Suppressor macrophage treated with lipopolysaccharide for 1 hour (primary cell): ENCODE measurements around the gene RNF115.
A peak's percentile ranks its signal among the peaks of the same experiment; 100 is the strongest.
"Not testable (repeated sequence)": the region's sequence is repeated elsewhere in the genome, so short reads cannot be mapped to it uniquely, and the experiment has no call there.

Source experiments
- DNase-seq, 3 donors: peaks; one replicate each; pipeline ENCODE4 v3.0.0-alpha.2; 2020 to 2022

The RNF115 gene

DNA sequence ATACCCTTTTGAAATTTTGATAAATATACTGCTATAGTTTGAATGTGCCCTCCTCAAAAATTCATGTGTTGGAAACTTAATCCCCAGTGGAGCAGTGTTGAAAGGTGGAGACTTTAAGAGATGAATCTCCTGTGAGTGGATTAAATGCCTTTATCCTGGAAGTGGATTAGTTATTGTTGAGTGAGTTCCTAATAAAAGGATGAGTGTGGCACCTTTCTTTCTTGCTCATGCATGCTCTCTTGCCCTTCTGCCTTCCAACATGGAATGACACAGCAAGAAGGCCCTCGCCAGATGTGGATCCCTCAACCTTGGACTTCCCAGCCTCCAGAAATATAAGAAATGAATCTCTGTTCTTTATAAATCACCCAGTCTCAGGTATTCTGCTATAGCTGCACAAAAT, 52.8 kb downstream of the RNF115 start:
- no peak for DNase-seq

DNA sequence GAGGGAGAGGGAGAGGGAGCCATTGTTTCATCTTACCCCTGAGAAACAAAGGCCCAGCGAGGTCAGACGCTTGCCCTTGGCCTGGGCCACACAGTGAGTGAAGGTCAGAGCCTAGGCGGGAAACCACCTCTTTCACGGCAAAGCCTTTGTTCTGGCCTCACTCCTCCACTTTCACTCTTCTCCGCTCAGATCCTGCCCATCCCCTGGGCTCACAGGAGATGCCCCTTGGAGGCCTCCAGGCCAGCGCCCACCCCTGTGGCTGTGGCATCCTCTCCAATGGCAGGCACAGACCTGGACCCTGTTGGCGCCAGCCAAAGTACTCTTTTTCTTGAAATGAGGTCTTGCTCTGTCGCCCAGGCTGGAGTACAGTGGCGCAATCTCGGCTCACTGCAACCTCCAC, 55.9 kb downstream of the RNF115 start:
- not testable (repeated sequence) for DNase-seq

GRCh38 chr1:145766926-145767325, 57.0 kb downstream of the RNF115 start:
- not testable (repeated sequence) for DNase-seq

- DNase-seq = not testable (repeated sequence)
Measured at GRCh38 chr1:145765585-145766360, 58.1 kb downstream of the RNF115 start.

DNA sequence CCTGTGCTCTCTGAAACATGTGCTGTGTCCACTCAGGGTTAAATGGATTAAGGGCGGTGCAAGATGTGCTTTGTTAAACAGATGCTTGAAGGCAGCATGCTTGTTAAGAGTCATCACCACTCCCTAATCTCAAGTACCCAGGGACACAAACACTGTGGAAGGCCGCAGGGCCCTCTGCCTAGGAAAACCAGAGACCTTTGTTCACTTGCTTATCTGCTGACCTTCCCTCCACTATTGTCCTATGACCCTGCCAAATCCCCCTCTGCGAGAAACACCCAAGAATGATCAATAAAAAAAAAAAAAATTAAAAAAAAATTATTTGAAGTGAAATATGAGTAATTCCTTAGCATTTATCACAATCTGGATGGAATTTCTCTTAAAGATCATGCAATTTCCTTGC, 58.8 kb downstream of the RNF115 start:
- not testable (repeated sequence) for DNase-seq

DNA sequence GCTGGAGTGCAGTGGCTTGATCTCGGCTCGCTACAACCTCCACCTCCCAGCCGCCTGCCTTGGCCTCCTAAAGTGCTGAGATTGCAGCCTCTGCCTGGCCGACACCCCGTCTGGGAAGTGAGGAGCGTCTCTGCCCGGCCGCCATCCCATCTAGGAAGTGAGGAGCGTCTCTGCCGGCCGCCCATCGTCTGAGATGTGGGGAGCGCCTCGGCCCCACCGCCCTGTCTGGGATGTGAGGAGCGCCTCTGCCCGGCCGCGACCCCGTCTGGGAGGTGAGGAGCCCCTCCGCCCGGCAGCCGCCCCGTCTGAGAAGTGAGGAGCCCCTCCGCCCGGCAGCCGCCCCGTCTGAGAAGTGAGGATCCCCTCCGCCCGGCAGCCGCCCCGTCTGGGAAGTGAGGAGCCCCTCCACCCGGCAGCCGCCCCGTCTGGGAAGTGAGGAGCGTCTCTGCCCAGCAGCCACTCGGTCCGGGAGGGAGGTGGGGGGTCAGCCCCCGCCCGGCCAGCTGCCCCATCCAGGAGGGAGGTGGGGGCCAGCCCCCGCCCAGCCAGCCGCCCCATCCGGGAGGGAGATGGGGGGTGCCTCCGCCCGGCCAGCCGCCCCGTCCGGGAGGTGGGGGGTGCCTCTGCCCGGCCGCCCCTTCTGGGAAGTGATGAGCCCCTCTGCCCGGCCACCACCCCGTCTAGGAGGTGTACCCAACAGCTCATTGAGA, 59.5 kb downstream of the RNF115 start:
- DNase-seq = not testable (repeated sequence)

- not testable (repeated sequence) for DNase-seq
Measured at GRCh38 chr1:145762001-145762400, 61.9 kb downstream of the RNF115 start.

- DNase-seq = not testable (repeated sequence)
Measured at GRCh38 chr1:145761498-145761897, 62.4 kb downstream of the RNF115 start.

GRCh38 chr1:145760395-145760949, 63.4 kb downstream of the RNF115 start:
- DNase-seq = not testable (repeated sequence)

- no peak for DNase-seq
Measured at GRCh38 chr1:145759721-145760120, 64.2 kb downstream of the RNF115 start.

DNA sequence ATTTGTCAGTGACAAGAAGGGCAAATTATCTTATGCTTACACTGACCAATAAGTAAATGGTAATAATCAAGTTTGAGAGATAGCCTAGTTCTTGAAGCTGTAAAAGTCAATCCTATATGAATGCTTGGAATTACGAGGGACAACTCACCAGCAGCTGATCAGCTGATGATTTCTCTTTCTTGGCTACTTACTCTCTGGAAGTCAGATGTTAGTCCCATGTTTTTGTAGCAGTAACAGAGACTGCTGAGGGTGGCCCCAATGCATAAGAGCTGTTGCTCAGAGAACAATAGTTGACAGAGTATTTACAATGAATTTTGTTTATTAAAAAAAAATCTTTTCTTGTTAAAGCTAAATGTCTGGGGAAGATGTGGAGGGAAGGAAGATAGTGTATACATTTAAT, 65.3 kb downstream of the RNF115 start:
- no peak for DNase-seq

DNA sequence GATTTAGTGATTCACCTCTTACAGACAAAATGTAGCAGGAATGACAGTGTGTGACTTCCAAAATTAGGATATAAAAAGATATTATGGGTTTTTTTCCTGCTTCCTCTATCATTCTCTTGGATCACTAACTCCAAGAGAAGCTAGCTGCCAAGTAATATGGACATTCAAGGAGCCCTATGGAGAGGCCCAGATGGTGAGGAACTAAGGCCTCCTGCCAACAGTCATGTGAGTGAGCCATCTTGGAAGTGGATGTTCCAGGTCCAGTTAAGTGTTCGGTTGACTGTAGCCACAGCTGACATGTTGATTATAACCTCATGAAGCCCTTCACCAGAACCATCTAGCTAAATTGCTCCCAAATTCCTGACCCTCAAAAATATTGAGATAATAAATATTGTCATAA, 65.8 kb downstream of the RNF115 start:
- DNase-seq = no peak

DNA sequence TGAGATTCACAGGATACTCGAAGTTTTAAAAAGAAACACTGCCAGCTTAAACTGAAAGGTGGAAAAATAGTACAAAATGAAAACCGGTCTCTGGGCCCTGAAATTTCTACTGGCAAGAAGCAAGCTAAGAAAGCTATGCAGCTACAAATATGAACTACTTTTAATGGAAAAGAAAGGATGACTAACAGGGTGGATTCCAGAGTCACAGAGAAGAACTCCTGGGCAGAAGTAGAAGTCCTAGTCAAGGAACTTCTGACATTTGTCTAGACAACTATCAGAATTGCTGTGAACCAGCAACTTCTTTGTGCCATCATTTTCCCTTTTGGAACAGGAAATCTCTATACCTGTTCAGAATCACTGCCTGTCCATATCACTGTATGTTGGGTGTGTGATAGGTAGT, 66.5 kb downstream of the RNF115 start:
- DNase-seq = peak; percentile 31 to 41 (median 39)

DNA sequence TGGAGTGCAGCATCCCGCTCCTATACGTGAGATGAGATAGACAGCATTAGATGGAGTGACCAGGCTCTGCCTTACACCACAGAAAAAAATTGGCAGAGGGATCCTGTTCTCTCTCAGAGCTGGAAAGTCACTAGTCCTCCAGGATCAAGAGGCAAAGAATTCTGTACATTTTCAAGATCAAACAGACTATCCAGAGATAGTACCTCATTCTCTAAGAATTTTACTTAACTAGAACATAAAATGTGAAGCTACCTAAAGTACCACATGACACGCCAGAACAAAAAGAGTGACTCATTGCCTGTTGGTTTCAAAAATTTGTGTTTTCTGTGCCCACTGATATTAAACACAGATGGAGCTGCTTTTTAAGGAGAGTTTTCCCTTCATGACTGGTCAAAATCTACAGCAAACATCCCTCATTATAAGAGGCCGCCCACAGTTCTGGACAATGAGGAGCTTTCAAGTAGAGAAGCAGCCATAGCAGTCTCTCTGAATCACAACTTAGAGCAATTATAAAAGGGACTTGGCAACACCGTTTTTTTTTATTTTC, 72.3 kb downstream of the RNF115 start:
- peak; percentile 67 to 71 (median 71) for DNase-seq

- peak; percentile 51 to 65 (median 60) for DNase-seq
Measured at GRCh38 chr1:145750426-145750825, 73.5 kb downstream of the RNF115 start.

DNA sequence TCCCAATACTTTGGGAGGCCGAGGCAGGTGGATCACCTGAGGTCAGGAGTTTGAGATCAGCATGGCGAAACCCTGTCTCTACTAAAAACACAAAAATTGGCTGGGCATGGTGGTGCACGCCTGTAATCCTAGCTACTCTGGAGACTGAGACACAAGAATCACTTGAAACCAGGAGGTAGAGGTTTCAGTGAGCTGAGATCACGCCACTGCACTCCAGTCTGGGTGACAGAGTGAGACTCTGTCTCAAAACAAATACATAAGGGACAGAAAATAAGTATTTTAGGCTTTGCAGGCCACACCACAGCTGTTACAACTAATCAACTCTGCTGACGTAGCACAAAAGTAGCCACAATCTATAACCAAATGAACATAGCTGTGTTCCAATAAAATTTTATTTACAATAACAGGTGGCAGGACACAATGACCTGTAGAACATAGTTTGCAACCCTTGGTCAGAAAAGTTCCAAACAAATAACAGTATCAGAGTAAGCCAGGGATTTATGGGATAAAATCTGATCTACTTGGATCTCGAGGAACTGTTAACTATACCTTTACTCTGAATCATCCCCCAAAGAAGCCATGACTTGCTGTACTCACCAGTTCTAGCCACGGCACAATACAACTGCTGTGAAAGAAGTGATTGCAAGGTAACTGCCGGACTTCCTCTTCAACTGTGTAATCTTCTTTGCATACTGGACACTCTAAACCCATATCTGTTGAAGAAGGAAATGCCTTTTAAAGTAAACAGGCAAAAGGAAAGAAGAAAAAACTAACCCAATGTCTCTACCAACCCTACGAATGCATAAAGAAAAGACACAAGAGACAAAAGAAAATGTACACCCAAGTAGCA, 76.3 kb downstream of the RNF115 start:
- no peak for DNase-seq

- DNase-seq = no peak
Measured at GRCh38 chr1:145740269-145740668, 83.6 kb downstream of the RNF115 start.

DNA sequence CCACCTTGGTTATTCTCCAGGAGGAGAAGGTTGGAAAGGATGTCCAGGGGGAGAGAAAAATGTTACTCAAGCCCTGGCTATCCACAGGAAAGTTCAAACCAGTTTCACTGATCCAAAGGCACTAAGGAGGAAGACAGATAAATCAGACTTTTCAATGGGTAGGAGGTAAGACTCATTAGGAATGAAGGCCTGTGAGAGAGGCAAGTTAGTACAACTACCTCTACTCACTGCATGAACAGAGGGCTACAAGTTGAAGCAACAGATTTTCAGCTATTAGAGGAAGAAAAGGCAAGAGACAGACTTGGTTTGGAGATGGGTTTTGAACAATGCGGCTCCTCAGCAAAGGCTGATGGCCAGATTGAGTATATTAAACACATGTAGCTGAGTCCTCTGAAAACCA, 87.7 kb downstream of the RNF115 start:
- no peak for DNase-seq

- no peak for DNase-seq
Measured at GRCh38 chr1:145730900-145731299, 93.0 kb downstream of the RNF115 start.

GRCh38 chr1:145730467-145730866, 93.4 kb downstream of the RNF115 start:
- no peak for DNase-seq

- DNase-seq = no peak
Measured at GRCh38 chr1:145729666-145730436, 94.0 kb downstream of the RNF115 start.

DNA sequence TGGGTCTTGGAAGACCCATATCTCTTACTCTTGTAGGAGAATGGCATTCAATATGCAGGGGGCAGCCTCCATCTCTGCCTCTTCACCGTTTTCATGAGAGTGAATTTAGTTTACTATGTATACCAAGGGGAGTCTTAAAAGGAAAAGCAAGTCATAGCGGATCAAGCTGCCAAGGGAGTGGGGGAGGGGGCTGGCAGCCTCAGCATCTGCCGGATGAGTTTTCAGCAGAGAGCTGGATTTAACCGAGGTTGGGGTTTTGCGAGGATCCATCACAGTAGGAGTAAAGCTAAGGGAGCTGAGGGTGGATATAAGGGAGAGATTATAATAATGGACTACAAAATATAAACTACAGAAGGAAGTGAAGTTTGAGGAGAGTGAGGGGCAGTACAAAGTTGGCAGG, 94.7 kb downstream of the RNF115 start:
- DNase-seq = no peak
